Epithelial cell of esophagus (primary cell): Measurements from ENCODE around the gene VDAC2.
"Not testable (repeated sequence)": the region's sequence is repeated elsewhere in the genome, so short reads cannot be mapped to it uniquely, and the experiment has no call there.

Experiments
- DNase-seq: peaks from one replicate; pipeline ENCODE4 v3.0.0; 2010; ENCODE audit warnings: low read depth
- H3K4me3 ChIP-seq: 2 replicates; pipeline ENCODE4 v1.5.1; 2011; ENCODE audit warnings: mild to moderate bottlenecking, low read length, control low read depth
- CTCF ChIP-seq: IDR thresholded peaks from 2 replicates; pipeline ENCODE4 v1.5.1; 2011; ENCODE audit warnings: low read depth, mild to moderate bottlenecking, low read length, control low read depth, inconsistent platforms; ENCODE audit not compliant: insufficient read depth; ENCODE audit errors: missing control alignments

VDAC2 gene

GRCh38 chr10:75189266-75190096 lies 21.1 kb upstream of the VDAC2 start:
- no peak overlapping the region for H3K4me3 ChIP-seq
- no peak for DNase-seq
- no peak for TF ChIP-seq CTCF

GRCh38 chr10:75191821-75192568 lies 18.6 kb upstream of the VDAC2 start:
- peak; percentile 94 for DNase-seq
- no peak for TF ChIP-seq CTCF
- no peak overlapping the region for H3K4me3 ChIP-seq

- DNase-seq, H3K4me3 ChIP-seq: not testable (repeated sequence)
Measured at GRCh38 chr10:75194625-75195024, 16.0 kb upstream of the VDAC2 start.

- no peak overlapping the region for H3K4me3 ChIP-seq
- DNase-seq: no peak
- TF ChIP-seq CTCF: no peak
Measured at GRCh38 chr10:75195035-75195763, 15.4 kb upstream of the VDAC2 start.

GRCh38 chr10:75197066-75197465 lies 13.5 kb upstream of the VDAC2 start:
- TF ChIP-seq CTCF: no peak
- no peak overlapping the region for H3K4me3 ChIP-seq
- no peak for DNase-seq

GRCh38 chr10:75197906-75198305 lies 12.7 kb upstream of the VDAC2 start:
- H3K4me3 ChIP-seq: no peak overlapping the region
- no peak for DNase-seq
- no peak for TF ChIP-seq CTCF

GRCh38 chr10:75199949-75200348 lies 10.6 kb upstream of the VDAC2 start:
- not testable (repeated sequence) for DNase-seq, H3K4me3 ChIP-seq
